ENCODE data around the gene IFNA5. TPM values are rescaled to one million over a fixed set of nuclear protein-coding genes. Genes with fewer than 3 reads are reported as not detected.

The IFNA5 gene
- total and polyA plus RNA-seq, 2 of the 13 experiments (the other 11 are each of a cell fraction or from before 2014, with no cell fraction given) = not detected

DNA sequence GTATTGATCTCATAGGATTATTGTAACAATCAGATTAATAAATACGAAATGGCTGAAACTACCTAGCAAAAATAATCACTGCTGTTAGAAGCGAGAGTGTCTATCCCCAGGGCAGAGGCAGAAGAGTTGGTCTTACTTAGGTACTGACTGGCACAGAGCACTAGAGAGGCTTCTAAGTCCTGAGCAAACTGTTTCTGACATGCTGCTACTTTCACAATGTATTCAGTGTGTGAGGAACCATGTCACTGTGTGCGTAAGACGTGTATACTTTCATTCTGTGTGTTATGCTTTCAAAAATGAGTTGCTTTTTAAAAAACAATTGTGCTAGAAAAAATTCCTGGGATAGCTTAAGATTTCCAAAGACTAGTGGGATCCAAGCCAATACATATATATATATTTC lies 35.6 kb upstream of the IFNA5 start (continued):
- no peak for TF ChIP-seq ZBTB38 (CRISPR knock-in tag; IDR thresholded peaks at IDR 0.05)
- no peak for TF ChIP-seq SRF (IDR thresholded peaks at IDR 0.05; ENCODE audit: low read depth, low read length)
- no peak for TF ChIP-seq GATAD2A (CRISPR knock-in tag; IDR thresholded peaks at IDR 0.05)
- TF ChIP-seq ZSCAN21 (CRISPR knock-in tag; IDR thresholded peaks at IDR 0.05; ENCODE audit: borderline replicate concordance) = no peak
- no peak for TF ChIP-seq RBFOX2 (IDR thresholded peaks at IDR 0.05; ENCODE audit: low read depth, low read length)
- no peak for TF ChIP-seq ZNF724P (CRISPR knock-in tag; IDR thresholded peaks at IDR 0.05; ENCODE audit: borderline replicate concordance)
- no peak for TF ChIP-seq FOXK1 (CRISPR knock-in tag; IDR thresholded peaks at IDR 0.05; ENCODE audit: borderline replicate concordance, low read depth)
- TF ChIP-seq ZNF564 (CRISPR knock-in tag; IDR thresholded peaks at IDR 0.05) = no peak
- no peak for TF ChIP-seq ISL2 (CRISPR knock-in tag; IDR thresholded peaks at IDR 0.05)

GRCh38 chr9:21336457-21336856 lies 31.3 kb upstream of the IFNA5 start:
- in situ Hi-C loops (cut with HindIII; ENCODE audit: extremely low pct_ligation_motif_present, low pct_unique_long_range_greater_than_20kb) = loop anchor here (10.0 kb wide), 1 partner anchor 458 kb away; no protein-coding TSS in a partner anchor
- Histone ChIP-seq H3K36me3 (replicated peaks in 1 of 2; ENCODE audit: control insufficient read depth in 1 of 2, insufficient read depth in 2 of 2, low read length in 2 of 2) (no peaks in the 10 kb centered on the region), H3K27me3 (ENCODE audit: control insufficient read depth in 1 of 2, insufficient read depth in 2 of 2, low read length in 2 of 2) (no peaks in the 10 kb centered on the region; a peak in 1 of 5 replicates), H3K4me2 (ENCODE audit: low read depth, low read length) (no peak overlapping the region), H3K9ac (ENCODE audit: insufficient read depth, low read depth, low read length) (no peak overlapping the region), H3K4me1 (ENCODE audit: insufficient read depth, low read length) (peaks cover 36% of the 10 kb centered on the region), H3K27ac (ENCODE audit: extremely low read length, insufficient read depth, low read length) (no peak overlapping the region), H2AFZ (ENCODE audit: low read length) (no peak overlapping the region), H3K9me3 (ENCODE audit: low read length) (no peaks in the 10 kb centered on the region), H3K79me2 (ENCODE audit: insufficient read depth, low read length) (peaks cover 32% of the 10 kb centered on the region), H3K4me3 (replicated peaks in 1 of 3; ENCODE audit: insufficient read depth in 1 of 3, low read depth in 2 of 3, low read length in 3 of 3) (no peak overlapping the region), H4K20me1 (ENCODE audit: insufficient read depth, low read length) (no peaks in the 10 kb centered on the region; the same call in 1 of the 2 replicates)
- intact Hi-C loops (cut with micrococcal nuclease; ENCODE audit: unreplicated experiment) = loop anchor here (10.0 kb wide), 1 partner anchor 668 kb away; the partner anchor contains the start of gene CDKN2B
- ATAC-seq (peak; percentile 39), DNase-seq (ENCODE audit: low spot score) (peak; percentile 33), FAIRE-seq (no peak)
- CTCF ChIA-PET (ENCODE audit: low intra/inter-chr PET ratio, low total read pairs) = no interaction called here
- TF ChIP-seq, protein P1, sequence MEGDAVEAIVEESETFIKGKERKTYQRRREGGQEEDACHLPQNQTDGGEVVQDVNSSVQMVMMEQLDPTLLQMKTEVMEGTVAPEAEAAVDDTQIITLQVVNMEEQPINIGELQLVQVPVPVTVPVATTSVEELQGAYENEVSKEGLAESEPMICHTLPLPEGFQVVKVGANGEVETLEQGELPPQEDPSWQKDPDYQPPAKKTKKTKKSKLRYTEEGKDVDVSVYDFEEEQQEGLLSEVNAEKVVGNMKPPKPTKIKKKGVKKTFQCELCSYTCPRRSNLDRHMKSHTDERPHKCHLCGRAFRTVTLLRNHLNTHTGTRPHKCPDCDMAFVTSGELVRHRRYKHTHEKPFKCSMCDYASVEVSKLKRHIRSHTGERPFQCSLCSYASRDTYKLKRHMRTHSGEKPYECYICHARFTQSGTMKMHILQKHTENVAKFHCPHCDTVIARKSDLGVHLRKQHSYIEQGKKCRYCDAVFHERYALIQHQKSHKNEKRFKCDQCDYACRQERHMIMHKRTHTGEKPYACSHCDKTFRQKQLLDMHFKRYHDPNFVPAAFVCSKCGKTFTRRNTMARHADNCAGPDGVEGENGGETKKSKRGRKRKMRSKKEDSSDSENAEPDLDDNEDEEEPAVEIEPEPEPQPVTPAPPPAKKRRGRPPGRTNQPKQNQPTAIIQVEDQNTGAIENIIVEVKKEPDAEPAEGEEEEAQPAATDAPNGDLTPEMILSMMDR (CRISPR knock-in tag; IDR thresholded peaks at IDR 0.05) = 0 out of 2 replicates have a peak, but pooled peaks have one; percentile 8
- TF ChIP-seq ZNF749 (CRISPR knock-in tag; IDR thresholded peaks at IDR 0.05; ENCODE audit: borderline replicate concordance) = no peak
- no TSS peak for BruUV-seq (replicated peaks)
- POLR2A ChIA-PET = no interaction called here

Measured in HepG2 (cell line).